GM12878 (cell line): ENCODE measurements around the gene UHRF2. TPM values are rescaled to one million over a fixed set of nuclear protein-coding genes. Genes with fewer than 3 reads are reported as not detected.

Source experiments
- CREB1 ChIP-seq: IDR thresholded peaks from 2 replicates; pipeline ENCODE4 v1.6.1; 2012; ENCODE audit warnings: low read depth, mild to moderate bottlenecking, inconsistent platforms
- GABPA ChIP-seq: IDR thresholded peaks from 2 replicates; pipeline ENCODE4 v1.6.1; 2014; ENCODE audit warnings: antibody characterized with exemption, low read depth, mild to moderate bottlenecking, inconsistent platforms
- IRF4 ChIP-seq: IDR thresholded peaks from 2 replicates; pipeline ENCODE4 v1.6.1; 2011; ENCODE audit warnings: low read depth, low read length
- NR2F1 ChIP-seq: fragments of 450-650 bp; conservative IDR thresholded peaks from 2 replicates; pipeline ENCODE4 v1.6.1; 2017; ENCODE audit warnings: mild to moderate bottlenecking
- polyA plus RNA-seq, 11 experiments: library from polyadenylated mRNA; depleted of rRNA in 4 of 11; unstranded in 6 of 11; stranded (reverse) in 5 of 11; fragments of >200 nt; fragmentation: Nextera tagmentation in 4 of 11; fragmentation: Illumina TruSeq in 1 of 11; extraction: Ambion mirVana in 4 of 11; extraction: Trizol in 1 of 11; gene quantifications; 1 replicate in 1 of 11; 2 replicates in 10 of 11; pipeline versions ENCODE4 v1.2.1 to v1.2.3, GENCODE V29; 2011 to 2016; ENCODE audit warnings: inconsistent platforms in 2 of 11, missing spikeins in 2 of 11, low read depth in 1 of 11
- total RNA-seq, 4 experiments: library from RNA; depleted of rRNA in 3 of 4; stranded (reverse); fragments of >200 nt in 3 of 4; fragmentation: Illumina TruSeq in 1 of 4; extraction: Trizol in 1 of 4; gene quantifications; 2 replicates each; pipeline versions ENCODE4 v1.2.1 to v1.2.3, GENCODE V29; 2013 to 2021
- TF ChIP-seq, protein P1 (sequence below): IDR thresholded peaks from 2 replicates; pipeline ENCODE4 v1.6.1; 2012; ENCODE audit warnings: low read depth, low read length, improper control_type of control experiment
- TF ChIP-seq, protein P2 (sequence below): fragments of 450-650 bp; IDR thresholded peaks from 2 replicates; pipeline ENCODE4 v1.6.1; 2017; ENCODE audit warnings: antibody characterized with exemption, mild to moderate bottlenecking, moderate library complexity
- TF ChIP-seq, protein P3 (sequence below): fragments of 450-650 bp; IDR thresholded peaks from 2 replicates; pipeline ENCODE4 v1.6.1; 2017; ENCODE audit warnings: mild to moderate bottlenecking, moderate library complexity

Gene UHRF2
- total and polyA plus RNA-seq, 10 of the 15 experiments (the other 5 are each of a cell fraction or from before 2014, with no cell fraction given): 11.2 to 95.8 (median 43.1) TPM

DNA sequence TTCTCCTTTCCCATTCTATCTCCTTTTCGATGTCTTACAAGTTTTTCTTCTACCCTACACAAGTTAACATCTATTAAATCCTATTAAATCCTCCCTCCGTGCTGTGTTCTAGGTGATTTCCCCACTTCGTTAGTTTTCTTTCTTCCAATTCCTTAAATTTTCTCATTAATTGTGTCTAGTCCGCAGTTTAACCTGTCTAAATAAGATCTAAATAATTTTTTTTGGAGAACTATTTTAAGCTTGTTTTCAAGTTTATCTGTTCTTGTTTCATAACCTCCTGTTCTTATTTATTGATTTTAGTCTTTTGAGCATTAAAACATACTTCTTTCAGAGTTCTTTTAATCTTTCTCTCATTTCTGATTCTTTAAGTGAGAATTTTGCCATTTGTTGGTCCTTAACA lies 109.3 kb downstream of the UHRF2 start (continued):
- TF ChIP-seq, protein P1, sequence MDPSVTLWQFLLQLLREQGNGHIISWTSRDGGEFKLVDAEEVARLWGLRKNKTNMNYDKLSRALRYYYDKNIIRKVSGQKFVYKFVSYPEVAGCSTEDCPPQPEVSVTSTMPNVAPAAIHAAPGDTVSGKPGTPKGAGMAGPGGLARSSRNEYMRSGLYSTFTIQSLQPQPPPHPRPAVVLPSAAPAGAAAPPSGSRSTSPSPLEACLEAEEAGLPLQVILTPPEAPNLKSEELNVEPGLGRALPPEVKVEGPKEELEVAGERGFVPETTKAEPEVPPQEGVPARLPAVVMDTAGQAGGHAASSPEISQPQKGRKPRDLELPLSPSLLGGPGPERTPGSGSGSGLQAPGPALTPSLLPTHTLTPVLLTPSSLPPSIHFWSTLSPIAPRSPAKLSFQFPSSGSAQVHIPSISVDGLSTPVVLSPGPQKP: no peak
- TF ChIP-seq, protein P2, sequence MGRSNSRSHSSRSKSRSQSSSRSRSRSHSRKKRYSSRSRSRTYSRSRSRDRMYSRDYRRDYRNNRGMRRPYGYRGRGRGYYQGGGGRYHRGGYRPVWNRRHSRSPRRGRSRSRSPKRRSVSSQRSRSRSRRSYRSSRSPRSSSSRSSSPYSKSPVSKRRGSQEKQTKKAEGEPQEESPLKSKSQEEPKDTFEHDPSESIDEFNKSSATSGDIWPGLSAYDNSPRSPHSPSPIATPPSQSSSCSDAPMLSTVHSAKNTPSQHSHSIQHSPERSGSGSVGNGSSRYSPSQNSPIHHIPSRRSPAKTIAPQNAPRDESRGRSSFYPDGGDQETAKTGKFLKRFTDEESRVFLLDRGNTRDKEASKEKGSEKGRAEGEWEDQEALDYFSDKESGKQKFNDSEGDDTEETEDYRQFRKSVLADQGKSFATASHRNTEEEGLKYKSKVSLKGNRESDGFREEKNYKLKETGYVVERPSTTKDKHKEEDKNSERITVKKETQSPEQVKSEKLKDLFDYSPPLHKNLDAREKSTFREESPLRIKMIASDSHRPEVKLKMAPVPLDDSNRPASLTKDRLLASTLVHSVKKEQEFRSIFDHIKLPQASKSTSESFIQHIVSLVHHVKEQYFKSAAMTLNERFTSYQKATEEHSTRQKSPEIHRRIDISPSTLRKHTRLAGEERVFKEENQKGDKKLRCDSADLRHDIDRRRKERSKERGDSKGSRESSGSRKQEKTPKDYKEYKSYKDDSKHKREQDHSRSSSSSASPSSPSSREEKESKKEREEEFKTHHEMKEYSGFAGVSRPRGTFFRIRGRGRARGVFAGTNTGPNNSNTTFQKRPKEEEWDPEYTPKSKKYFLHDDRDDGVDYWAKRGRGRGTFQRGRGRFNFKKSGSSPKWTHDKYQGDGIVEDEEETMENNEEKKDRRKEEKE: no peak
- TF ChIP-seq IRF4 (no peak), GABPA (no peak), CREB1 (no peak), NR2F1 (no peak)
- TF ChIP-seq, protein P3, sequence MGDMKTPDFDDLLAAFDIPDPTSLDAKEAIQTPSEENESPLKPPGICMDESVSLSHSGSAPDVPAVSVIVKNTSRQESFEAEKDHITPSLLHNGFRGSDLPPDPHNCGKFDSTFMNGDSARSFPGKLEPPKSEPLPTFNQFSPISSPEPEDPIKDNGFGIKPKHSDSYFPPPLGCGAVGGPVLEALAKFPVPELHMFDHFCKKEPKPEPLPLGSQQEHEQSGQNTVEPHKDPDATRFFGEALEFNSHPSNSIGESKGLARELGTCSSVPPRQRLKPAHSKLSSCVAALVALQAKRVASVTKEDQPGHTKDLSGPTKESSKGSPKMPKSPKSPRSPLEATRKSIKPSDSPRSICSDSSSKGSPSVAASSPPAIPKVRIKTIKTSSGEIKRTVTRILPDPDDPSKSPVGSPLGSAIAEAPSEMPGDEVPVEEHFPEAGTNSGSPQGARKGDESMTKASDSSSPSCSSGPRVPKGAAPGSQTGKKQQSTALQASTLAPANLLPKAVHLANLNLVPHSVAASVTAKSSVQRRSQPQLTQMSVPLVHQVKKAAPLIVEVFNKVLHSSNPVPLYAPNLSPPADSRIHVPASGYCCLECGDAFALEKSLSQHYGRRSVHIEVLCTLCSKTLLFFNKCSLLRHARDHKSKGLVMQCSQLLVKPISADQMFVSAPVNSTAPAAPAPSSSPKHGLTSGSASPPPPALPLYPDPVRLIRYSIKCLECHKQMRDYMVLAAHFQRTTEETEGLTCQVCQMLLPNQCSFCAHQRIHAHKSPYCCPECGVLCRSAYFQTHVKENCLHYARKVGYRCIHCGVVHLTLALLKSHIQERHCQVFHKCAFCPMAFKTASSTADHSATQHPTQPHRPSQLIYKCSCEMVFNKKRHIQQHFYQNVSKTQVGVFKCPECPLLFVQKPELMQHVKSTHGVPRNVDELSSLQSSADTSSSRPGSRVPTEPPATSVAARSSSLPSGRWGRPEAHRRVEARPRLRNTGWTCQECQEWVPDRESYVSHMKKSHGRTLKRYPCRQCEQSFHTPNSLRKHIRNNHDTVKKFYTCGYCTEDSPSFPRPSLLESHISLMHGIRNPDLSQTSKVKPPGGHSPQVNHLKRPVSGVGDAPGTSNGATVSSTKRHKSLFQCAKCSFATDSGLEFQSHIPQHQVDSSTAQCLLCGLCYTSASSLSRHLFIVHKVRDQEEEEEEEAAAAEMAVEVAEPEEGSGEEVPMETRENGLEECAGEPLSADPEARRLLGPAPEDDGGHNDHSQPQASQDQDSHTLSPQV: no peak
